ENCODE results near the gene KCNK10. TPM values are rescaled to one million over a fixed set of nuclear protein-coding genes. Genes with fewer than 3 reads are reported as not detected.

Gene KCNK10
- total RNA-seq, 1 donor from 2014 or later: not detected

DNA sequence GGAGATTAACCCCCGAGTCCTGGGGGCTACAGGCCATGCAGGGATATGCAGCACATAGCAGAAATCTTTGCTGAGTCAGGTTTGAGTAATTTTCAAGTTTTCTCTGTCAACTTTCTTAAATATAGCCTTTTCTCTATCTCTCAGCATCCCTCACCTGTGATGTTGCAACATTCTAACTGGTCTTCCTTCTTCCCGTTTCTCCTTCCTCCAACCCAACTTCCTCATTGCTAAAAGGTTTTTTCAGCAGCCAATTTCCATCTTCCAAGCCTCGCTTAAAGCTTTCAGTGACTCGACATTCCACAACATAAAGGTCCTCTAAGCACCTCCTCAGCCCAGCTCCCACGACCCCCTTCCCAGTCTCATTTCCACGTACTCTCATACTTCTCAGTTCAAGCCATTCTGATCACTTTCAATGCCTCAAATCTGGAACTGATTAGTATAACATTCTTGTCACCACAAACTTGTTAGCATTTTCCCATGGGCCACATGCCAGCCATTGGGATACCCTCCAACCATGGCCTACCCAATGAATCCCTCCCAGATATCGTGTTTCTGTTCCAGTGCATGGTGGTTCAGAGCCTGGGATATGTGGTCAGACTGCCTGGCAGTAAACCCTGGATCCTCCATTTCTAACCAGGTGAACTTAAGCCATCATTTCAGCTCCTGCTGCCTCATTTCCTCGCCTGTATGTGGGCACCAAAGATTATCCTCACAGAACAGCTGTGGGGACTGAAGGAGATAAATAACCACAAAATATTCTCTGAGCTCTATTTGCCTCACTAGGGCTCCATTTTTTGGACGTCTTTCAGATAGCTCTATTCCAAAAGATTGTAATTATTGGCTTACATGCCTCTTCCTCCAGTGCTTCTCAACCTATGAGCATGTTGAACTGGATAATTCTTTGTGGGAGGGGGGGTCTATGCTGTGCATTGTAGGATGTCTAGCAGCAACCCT, 65.8 kb downstream of the KCNK10 start:
- no peak overlapping the region for H3K4me3 Mint-ChIP-seq
- TF ChIP-seq, protein P1, sequence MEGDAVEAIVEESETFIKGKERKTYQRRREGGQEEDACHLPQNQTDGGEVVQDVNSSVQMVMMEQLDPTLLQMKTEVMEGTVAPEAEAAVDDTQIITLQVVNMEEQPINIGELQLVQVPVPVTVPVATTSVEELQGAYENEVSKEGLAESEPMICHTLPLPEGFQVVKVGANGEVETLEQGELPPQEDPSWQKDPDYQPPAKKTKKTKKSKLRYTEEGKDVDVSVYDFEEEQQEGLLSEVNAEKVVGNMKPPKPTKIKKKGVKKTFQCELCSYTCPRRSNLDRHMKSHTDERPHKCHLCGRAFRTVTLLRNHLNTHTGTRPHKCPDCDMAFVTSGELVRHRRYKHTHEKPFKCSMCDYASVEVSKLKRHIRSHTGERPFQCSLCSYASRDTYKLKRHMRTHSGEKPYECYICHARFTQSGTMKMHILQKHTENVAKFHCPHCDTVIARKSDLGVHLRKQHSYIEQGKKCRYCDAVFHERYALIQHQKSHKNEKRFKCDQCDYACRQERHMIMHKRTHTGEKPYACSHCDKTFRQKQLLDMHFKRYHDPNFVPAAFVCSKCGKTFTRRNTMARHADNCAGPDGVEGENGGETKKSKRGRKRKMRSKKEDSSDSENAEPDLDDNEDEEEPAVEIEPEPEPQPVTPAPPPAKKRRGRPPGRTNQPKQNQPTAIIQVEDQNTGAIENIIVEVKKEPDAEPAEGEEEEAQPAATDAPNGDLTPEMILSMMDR (IDR thresholded peaks at IDR 0.05; ENCODE audit: unreplicated experiment): no peak
- no peaks in the 10 kb centered on the region for H3K9me3 Mint-ChIP-seq
- peaks cover 52% of the 10 kb centered on the region for H3K27me3 Mint-ChIP-seq (ENCODE audit: low read depth)
- DNase-seq (ENCODE audit: low spot score in 2 of 2, unreplicated experiment in 2 of 2): no peak
- H3K36me3 Mint-ChIP-seq: no peaks in the 10 kb centered on the region
- H3K4me1 Mint-ChIP-seq: no peaks in the 10 kb centered on the region
- H3K27ac Mint-ChIP-seq: no peak overlapping the region

DNA sequence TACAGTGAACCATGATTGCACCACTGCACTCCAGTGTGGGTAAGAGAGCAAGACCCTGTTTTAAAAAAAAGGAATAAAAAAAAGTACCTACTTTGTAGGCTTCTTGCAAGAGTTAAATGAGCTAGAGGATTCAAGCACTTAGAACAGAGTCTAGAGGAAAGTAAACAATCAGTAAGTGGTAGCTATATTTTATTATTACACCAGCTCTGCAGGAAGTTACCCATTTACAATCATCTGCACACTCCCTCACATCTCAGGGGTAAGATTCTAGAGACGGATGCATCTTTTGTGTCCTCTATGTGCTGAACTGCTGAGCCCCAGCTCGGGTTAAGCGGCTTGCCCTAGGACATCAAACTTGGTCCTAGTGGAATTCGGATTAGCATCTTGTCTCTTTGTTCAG, 67.3 kb downstream of the KCNK10 start:
- no peak overlapping the region for H3K27ac Mint-ChIP-seq
- H3K36me3 Mint-ChIP-seq: no peaks in the 10 kb centered on the region
- TF ChIP-seq, protein P1 (IDR thresholded peaks at IDR 0.05; ENCODE audit: unreplicated experiment): no peak

DNA sequence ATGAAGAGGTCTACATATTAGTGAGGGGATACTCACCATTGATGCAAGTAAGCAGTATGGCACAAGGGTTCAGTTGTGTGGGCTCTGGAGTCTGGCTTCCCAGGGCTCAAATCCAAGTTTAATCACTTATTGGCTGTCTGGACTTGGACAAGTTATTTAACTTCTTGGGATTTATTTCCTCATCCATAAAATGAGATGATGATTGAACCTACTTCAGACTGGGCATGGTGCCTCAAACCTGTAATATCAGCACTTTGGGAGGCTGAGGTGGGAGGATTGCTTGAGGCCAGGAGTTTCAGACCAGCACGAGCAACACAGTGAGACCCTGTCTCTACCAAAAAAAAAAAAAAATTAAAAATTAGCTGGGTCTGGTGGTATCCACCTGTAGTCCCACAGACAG, 67.9 kb downstream of the KCNK10 start:
- DNase-seq (ENCODE audit: low spot score in 2 of 2, unreplicated experiment in 2 of 2): no peak

More for the DNA sequence above, 67.3 kb downstream of the KCNK10 start:
- Mint-ChIP-seq H3K4me1 (no peaks in the 10 kb centered on the region), H3K27me3 (ENCODE audit: low read depth) (peaks cover 46% of the 10 kb centered on the region), H3K9me3 (no peaks in the 10 kb centered on the region), H3K4me3 (no peak overlapping the region)
- no peak for DNase-seq (ENCODE audit: low spot score in 2 of 2, unreplicated experiment in 2 of 2)

DNA sequence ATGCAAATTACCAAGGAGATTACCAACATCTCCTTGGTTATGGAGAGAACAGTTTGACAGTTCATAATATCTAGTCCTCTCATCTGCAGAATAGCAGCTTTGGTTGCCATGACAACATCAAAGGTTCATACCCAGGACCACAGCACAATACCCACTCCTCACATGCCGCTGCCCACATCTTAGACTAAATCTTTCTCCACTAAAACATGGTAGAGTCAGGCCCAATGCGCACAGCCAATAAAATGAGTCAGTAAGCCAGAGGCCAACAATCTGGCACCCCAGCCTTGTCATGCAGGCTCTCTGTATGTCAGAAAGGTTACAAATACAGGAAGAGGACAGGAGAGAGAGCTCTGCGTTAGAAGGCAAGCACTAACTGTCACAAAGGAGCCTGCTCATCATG, 70.6 kb downstream of the KCNK10 start:
- DNase-seq (ENCODE audit: low spot score in 2 of 2, unreplicated experiment in 2 of 2): no peak
- H3K27me3 Mint-ChIP-seq (ENCODE audit: low read depth): peaks cover 44% of the 10 kb centered on the region
- no peak overlapping the region for H3K27ac Mint-ChIP-seq
- no peaks in the 10 kb centered on the region for H3K36me3 Mint-ChIP-seq
- H3K4me1 Mint-ChIP-seq: no peaks in the 10 kb centered on the region
- TF ChIP-seq, protein P1 (IDR thresholded peaks at IDR 0.05; ENCODE audit: unreplicated experiment): no peak
- H3K4me3 Mint-ChIP-seq: no peak overlapping the region
- H3K9me3 Mint-ChIP-seq: no peaks in the 10 kb centered on the region

More for the DNA sequence above, 67.9 kb downstream of the KCNK10 start:
- Mint-ChIP-seq H3K27ac (no peak overlapping the region), H3K4me3 (no peak overlapping the region), H3K4me1 (no peaks in the 10 kb centered on the region), H3K27me3 (ENCODE audit: low read depth) (peaks cover 50% of the 10 kb centered on the region), H3K9me3 (no peaks in the 10 kb centered on the region), H3K36me3 (no peaks in the 10 kb centered on the region)
- TF ChIP-seq, protein P1 (IDR thresholded peaks at IDR 0.05; ENCODE audit: unreplicated experiment): no peak

DNA sequence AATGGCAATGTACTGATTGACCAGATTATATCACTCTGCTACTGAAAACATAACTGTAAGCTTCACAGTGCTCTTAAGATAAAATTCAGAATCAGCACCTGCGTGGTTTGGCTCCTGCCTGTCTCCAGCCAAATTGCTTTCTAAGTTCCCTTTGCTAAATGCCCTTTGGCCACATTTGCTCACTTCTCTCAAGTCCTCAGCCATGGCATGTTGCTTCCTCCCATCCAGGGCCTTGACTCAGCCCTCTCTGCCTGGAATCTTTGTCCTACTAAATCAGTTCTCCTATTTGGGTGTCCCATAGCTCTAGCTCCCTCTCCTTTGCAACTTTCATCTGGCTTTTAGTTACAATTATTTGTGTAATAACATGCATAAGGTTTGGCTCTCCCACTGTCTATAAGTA, 71.4 kb downstream of the KCNK10 start:
- no peaks in the 10 kb centered on the region for H3K36me3 Mint-ChIP-seq
- H3K4me3 Mint-ChIP-seq: no peak overlapping the region
- no peaks in the 10 kb centered on the region for H3K4me1 Mint-ChIP-seq
- no peak for DNase-seq (ENCODE audit: low spot score in 2 of 2, unreplicated experiment in 2 of 2)
- H3K27me3 Mint-ChIP-seq (ENCODE audit: low read depth): peaks cover 48% of the 10 kb centered on the region
- TF ChIP-seq, protein P1 (IDR thresholded peaks at IDR 0.05; ENCODE audit: unreplicated experiment): no peak
- H3K9me3 Mint-ChIP-seq: no peaks in the 10 kb centered on the region
- H3K27ac Mint-ChIP-seq: no peak overlapping the region

All from mesothelial cell of epicardium (in vitro differentiated cells).